EL (cell line): ENCODE measurements around the gene NPPB.

Experiments used
- DNase-seq: peaks from one replicate; pipeline ENCODE4 v3.0.0-alpha.2; 2016

NPPB gene

GRCh38 chr1:11880911-11881748 is 22.4 kb upstream of the NPPB start:
- no peak for DNase-seq

- no peak for DNase-seq
Observed at GRCh38 chr1:11880181-11880575, 21.4 kb upstream of the NPPB start.

- DNase-seq: no peak
Observed at GRCh38 chr1:11879311-11880180, 20.8 kb upstream of the NPPB start.

GRCh38 chr1:11878891-11879190 is 20.1 kb upstream of the NPPB start:
- no peak for DNase-seq

- DNase-seq: no peak
Observed at GRCh38 chr1:11878081-11878890, 19.5 kb upstream of the NPPB start.

GRCh38 chr1:11877074-11877473 is 18.3 kb upstream of the NPPB start:
- no peak for DNase-seq

GRCh38 chr1:11875094-11875493 is 16.3 kb upstream of the NPPB start:
- DNase-seq: no peak

GRCh38 chr1:11874624-11875023 is 15.9 kb upstream of the NPPB start:
- no peak for DNase-seq

GRCh38 chr1:11874258-11874562 is 15.5 kb upstream of the NPPB start:
- DNase-seq: no peak

- DNase-seq: no peak
Observed at GRCh38 chr1:11873395-11874257, 14.9 kb upstream of the NPPB start.

GRCh38 chr1:11872545-11872944 is 13.8 kb upstream of the NPPB start:
- no peak for DNase-seq

- DNase-seq: no peak
Observed at GRCh38 chr1:11869650-11870207, 11.0 kb upstream of the NPPB start.

- DNase-seq: no peak
Observed at GRCh38 chr1:11869104-11869503, 10.4 kb upstream of the NPPB start.

- DNase-seq: no peak
Observed at GRCh38 chr1:11868331-11868980, 9.7 kb upstream of the NPPB start.

- DNase-seq: peak; percentile 54
Observed at GRCh38 chr1:11862890-11863289, 4.1 kb upstream of the NPPB start.

- no peak for DNase-seq
Observed at GRCh38 chr1:11860587-11860986, 1.8 kb upstream of the NPPB start.

- no peak for DNase-seq
Observed at GRCh38 chr1:11860083-11860482, 1.3 kb upstream of the NPPB start.

- DNase-seq: peak; percentile 74
Observed at GRCh38 chr1:11858968-11859871, 475 bp upstream of the NPPB start.

- no peak for DNase-seq
Observed at GRCh38 chr1:11858158-11858557, 587 bp downstream of the NPPB start.

- DNase-seq: no peak
Observed at GRCh38 chr1:11857164-11857851, 1.4 kb downstream of the NPPB start.
